HG03354 (cell line): ENCODE results near the gene TRPM1.

Experiments
- ATAC-seq: cut with Tn5 transposase; IDR thresholded peaks from one replicate; pipeline ENCODE4 v1.9.1; 2021; ENCODE audit warnings: mild to moderate bottlenecking; ENCODE audit not compliant: unreplicated experiment, poor library complexity, severe bottlenecking

Gene TRPM1

DNA sequence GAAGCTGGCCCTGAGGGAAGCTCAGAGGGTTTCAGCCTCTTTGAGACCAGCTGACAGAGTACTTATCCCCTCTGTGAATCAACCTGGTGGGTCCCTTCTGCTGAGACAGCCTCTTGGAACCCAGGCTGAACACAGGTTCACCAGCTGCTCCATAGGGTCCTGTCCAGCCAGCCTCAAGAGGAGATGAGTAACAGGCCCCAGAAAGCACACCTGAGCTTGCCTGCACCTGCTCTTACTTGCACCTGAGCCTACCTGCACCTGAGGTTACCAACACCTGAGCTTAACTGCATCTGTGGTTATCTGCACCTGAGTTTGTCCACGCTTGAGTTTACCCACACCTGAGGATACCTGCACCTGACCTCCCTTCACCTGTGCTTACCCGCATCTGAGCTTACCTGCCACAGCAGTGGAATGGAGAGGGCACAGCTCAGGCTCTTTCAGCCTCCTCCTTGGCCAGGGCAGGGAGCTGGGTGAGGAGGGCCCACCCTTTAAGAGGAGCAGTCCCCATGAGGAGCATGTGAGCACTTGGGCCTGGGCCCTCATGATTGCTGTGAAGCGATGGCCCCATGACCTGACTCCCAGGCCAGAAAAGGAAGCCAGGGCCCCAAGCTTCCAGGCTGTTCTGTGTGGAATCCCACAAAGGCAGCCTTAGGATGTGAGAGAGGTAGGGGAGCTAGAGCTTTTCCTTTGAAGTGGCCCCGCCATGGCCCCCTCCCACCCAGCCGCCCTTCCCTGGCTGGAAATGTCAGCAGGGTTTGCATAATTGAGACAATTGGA, at the start of gene TRPM1:
TSS of gene TRPM1 (minus strand) at position 464 of the 777 bp plus-strand sequence. CDS start 20,370 bp downstream, outside the sequence.
- no peak for ATAC-seq

- no peak for ATAC-seq
Measured at GRCh38 chr15:31150732-31151231, 49.3 kb upstream of the TRPM1 start.

GRCh38 chr15:31149987-31150386, 48.5 kb upstream of the TRPM1 start:
- ATAC-seq = no peak

- ATAC-seq = no peak
Measured at GRCh38 chr15:31149088-31149505, 47.6 kb upstream of the TRPM1 start.

DNA sequence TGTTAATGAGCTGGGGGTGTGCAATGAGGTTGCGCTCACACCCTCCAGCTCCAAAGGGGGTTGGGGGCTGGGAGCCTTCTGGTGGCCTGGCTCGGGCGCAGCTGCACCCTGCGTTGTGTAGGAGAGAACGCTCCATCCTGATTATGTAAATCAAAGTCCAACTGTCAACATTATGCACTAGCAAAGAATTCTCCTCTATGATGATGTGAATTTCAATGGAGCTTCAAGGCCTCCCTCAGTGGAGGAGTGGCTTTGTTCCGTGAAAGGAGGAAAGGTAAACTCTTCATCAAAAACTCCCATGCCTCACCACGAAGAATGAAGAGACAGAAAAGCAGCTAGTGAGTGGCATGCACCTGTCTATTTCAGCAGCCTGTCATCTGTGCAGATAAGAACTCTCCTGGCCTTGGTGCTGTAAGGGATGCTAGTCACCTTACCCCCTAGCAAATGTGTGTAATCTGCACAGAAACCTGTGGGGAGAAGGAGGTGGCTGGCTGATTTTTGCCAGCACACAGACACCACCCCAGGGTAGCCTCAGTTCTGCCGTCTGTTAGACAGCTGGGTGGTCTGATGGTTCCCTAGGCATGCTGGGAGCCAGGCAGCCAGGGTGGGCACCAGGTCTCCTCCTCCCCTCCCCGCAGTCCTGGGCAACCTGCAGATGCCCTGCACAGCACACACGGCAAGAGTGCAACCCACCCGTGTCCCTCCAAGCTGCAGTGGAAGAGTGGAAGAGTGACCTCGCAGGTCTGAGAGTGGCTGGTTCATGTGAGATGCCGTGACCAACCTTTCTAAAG, 47.0 kb upstream of the TRPM1 start:
- no peak for ATAC-seq

DNA sequence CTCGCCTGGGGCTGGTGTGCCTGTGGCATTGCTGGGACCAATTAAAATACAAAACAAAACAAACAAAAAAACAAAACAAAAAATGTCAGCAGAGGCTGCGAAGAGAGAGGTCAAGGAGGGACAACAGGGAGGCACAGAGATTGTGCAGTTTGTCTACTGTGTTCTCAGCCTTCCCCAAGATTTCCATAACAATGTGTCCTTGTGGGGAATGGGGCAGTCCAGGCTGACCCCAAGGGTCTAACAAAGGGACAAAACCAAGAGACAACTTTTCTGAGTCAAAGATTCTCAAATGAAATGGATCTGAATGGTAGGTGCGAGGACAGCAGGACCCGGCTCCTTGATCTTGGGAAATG, 46.4 kb upstream of the TRPM1 start:
- no peak for ATAC-seq

DNA sequence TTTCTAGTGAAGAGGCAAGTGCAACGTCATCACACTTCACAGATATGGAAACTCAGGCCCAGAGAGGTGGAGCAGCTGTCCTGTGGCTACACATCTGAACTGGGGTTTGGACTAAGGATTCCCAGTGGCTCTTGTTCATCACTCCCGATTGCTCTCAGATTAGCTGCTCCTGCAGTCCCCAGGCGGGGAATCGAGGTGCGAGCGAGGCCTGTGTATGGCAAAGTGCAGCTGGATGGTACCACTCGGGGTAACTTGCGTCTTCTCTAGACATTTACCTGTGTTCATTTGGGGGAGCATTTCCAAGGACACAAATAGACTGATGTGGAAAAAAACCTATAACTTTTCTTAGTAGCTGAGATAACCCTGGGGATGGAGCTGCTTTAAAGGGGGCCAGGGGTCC, 45.9 kb upstream of the TRPM1 start:
- no peak for ATAC-seq

- no peak for ATAC-seq
Measured at GRCh38 chr15:31145271-31145911, 43.9 kb upstream of the TRPM1 start.

GRCh38 chr15:31141792-31142191, 40.3 kb upstream of the TRPM1 start:
- no peak for ATAC-seq

- no peak for ATAC-seq
Measured at GRCh38 chr15:31136607-31137328, 35.2 kb upstream of the TRPM1 start.

- ATAC-seq = no peak
Measured at GRCh38 chr15:31136016-31136415, 34.5 kb upstream of the TRPM1 start.

GRCh38 chr15:31135523-31135922, 34.0 kb upstream of the TRPM1 start:
- ATAC-seq = no peak

DNA sequence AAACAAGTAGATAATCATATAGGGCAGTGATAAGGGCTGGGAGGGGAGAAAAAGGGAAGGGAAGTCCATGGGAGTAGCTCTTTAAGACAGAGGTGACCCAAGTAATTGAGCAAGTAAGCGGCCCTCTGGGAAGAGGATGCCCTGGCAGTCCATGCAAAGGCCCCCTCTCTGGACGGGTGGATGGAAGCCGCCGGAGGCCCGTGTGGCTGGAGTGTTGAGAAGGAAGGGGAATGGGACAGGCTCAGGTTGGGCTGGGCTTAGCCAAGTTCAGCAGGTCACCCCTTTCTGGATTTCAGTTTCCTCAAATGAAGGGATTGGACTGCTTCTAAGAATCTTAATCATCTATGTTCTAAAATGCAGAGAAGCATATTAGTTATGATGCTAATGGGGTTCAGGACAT, 32.4 kb upstream of the TRPM1 start:
- no peak for ATAC-seq

DNA sequence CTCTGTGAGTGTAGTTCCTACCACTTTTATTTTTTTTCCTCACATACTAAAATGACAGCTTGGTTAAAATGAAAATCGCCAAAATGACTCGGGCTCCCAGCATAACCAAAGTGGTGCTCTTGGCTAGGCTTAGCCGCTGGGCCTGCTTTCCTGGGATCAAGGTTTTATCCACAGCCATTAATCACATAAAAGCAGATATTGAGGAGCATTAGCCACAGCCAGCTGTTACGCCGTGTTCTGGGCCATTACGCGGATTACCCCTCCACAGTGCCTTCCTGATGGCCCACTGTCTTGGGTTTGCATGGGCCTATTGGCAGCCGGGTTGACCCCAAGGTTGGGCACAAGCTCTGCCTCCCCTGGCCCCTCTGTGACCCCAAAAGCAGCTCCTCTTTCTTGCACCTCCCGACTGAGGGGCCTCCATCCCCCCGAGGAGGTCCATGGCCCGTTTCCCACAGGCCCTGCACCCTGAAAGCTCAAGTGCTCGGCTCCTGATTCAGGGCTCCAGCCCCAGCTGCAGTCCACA, 30.4 kb upstream of the TRPM1 start:
- ATAC-seq = no peak

DNA sequence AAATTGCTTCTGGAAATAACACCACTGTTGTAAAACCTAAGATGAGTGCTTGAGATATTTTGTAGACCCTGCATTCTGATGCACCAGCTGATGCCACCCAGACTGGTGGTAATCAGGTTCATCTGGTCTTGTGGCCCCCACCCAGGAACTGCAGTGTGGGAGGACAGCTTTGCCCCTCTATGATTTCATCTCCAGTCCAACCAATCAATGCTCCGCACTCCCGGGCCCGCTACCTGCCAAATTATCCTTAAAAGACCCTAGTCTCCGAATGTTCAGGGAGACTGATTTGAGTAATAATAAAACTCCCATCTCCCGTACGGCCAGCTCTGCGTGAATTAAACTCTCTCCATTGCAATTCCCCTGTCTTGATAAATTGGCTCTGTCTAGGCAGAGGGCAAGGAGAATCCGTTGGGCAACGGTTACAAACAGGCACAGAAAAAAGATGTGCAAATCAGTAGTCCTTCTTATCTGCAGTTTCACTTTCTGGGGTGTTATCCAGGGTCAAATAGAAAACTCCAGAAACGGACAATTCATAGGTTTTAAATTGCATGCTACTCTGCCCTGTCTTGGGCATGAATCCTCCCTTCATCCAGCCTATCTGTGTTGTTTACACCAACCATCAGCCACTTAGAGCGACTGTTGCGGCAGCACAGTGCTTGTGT, 29.2 kb upstream of the TRPM1 start:
- ATAC-seq = no peak

- ATAC-seq = no peak
Measured at GRCh38 chr15:31129769-31130303, 28.3 kb upstream of the TRPM1 start.

- ATAC-seq = no peak
Measured at GRCh38 chr15:31128919-31129768, 27.6 kb upstream of the TRPM1 start.

- no peak for ATAC-seq
Measured at GRCh38 chr15:31128477-31128876, 27.0 kb upstream of the TRPM1 start.
